Measurements from ENCODE around the gene PCDHB10.

DNA sequence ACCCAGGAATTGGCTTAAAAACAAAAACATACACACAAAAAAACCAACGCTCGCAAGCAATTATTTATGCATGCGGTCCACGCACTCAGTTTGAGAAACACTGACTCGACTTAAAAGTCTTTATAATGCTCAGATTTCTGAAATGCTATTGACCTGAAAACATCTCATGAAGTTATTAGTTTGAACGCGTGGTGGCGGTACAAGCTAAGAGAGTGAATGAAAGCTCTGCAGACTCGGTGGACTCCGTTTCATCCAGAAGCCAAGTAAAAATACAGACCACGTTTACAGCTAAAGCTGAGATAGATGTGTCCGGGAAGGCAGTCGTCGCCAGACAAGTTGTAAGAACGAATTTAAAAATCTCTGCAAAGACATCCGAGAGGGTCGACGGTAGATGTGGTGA lies 42.3 kb upstream of the PCDHB10 start, which contains the start of gene PCDHB6:
- TF ChIP-seq, protein P1, sequence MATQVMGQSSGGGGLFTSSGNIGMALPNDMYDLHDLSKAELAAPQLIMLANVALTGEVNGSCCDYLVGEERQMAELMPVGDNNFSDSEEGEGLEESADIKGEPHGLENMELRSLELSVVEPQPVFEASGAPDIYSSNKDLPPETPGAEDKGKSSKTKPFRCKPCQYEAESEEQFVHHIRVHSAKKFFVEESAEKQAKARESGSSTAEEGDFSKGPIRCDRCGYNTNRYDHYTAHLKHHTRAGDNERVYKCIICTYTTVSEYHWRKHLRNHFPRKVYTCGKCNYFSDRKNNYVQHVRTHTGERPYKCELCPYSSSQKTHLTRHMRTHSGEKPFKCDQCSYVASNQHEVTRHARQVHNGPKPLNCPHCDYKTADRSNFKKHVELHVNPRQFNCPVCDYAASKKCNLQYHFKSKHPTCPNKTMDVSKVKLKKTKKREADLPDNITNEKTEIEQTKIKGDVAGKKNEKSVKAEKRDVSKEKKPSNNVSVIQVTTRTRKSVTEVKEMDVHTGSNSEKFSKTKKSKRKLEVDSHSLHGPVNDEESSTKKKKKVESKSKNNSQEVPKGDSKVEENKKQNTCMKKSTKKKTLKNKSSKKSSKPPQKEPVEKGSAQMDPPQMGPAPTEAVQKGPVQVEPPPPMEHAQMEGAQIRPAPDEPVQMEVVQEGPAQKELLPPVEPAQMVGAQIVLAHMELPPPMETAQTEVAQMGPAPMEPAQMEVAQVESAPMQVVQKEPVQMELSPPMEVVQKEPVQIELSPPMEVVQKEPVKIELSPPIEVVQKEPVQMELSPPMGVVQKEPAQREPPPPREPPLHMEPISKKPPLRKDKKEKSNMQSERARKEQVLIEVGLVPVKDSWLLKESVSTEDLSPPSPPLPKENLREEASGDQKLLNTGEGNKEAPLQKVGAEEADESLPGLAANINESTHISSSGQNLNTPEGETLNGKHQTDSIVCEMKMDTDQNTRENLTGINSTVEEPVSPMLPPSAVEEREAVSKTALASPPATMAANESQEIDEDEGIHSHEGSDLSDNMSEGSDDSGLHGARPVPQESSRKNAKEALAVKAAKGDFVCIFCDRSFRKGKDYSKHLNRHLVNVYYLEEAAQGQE (IDR thresholded peaks at IDR 0.05; ENCODE audit: insufficient read depth in 1 of 2, low read depth in 2 of 2, low read length in 2 of 2), result no peak
- TF ChIP-seq POLR2AphosphoS5 (IDR thresholded peaks at IDR 0.05; ENCODE audit: low read depth, low read length) (no peak), SIN3A (IDR thresholded peaks at IDR 0.05; ENCODE audit: borderline replicate concordance, insufficient read depth, low read length) (no peak), TAF1 (IDR thresholded peaks at IDR 0.05; ENCODE audit: borderline replicate concordance, insufficient read depth, low read length) (no peak)
